ENCODE measurements around the gene RIT1. TPM values are rescaled to one million over a fixed set of nuclear protein-coding genes. Genes with fewer than 3 reads are reported as not detected.

The RIT1 gene
- total and polyA plus RNA-seq, 2 of the 13 experiments (the other 11 are each of a cell fraction or from before 2014, with no cell fraction given), result 12.2 to 32.2 TPM

GRCh38 chr1:155940482-155940992, 29.4 kb upstream of the RIT1 start (continued):
- TF ChIP-seq FOXK2 (IDR thresholded peaks at IDR 0.05) (no peak), SNAPC5 (CRISPR knock-in tag; IDR thresholded peaks at IDR 0.05; ENCODE audit: borderline replicate concordance) (no peak), E2F1 (CRISPR knock-in tag; IDR thresholded peaks at IDR 0.05) (no peak), ZNF564 (CRISPR knock-in tag; IDR thresholded peaks at IDR 0.05) (no peak), DNMT3B (CRISPR knock-in tag; conservative IDR thresholded peaks at IDR 0.05) (no peak; the same call in 1 of the 2 replicates), CHCHD3 (CRISPR knock-in tag; IDR thresholded peaks at IDR 0.05) (no peak), FOXO1 (CRISPR knock-in tag; IDR thresholded peaks at IDR 0.05) (peak; percentile 44; the same call in 1 of the 2 replicates), RAD51 (IDR thresholded peaks at IDR 0.05; ENCODE audit: borderline replicate concordance) (no peak), ZNF605 (CRISPR knock-in tag; IDR thresholded peaks at IDR 0.05) (no peak; the same call in none of the 2 replicates), NR2F6 (IDR thresholded peaks at IDR 0.05) (peak; percentile 34; the same call in 1 of the 2 replicates), NR2F6 (CRISPR knock-in tag; IDR thresholded peaks at IDR 0.05) (peak; percentile 41; the same call in 1 of the 2 replicates), E2F2 (CRISPR knock-in tag; IDR thresholded peaks at IDR 0.05; ENCODE audit: borderline replicate concordance) (no peak), HNF4A (CRISPR knock-in tag; IDR thresholded peaks at IDR 0.05) (peak; percentile 26), ARID2 (CRISPR knock-in tag; IDR thresholded peaks at IDR 0.05; ENCODE audit: borderline replicate concordance) (0 out of 2 replicates have a peak, but pooled peaks have one; percentile 10), ZNF3 (CRISPR knock-in tag; IDR thresholded peaks at IDR 0.05) (no peak), ZNF318 (CRISPR knock-in tag; IDR thresholded peaks at IDR 0.05) (no peak), CREB1 (IDR thresholded peaks at IDR 0.05) (no peak), CREB1 (CRISPR knock-in tag; IDR thresholded peaks at IDR 0.05) (peak; percentile 35; the same call in 1 of the 2 replicates), RBM39 (IDR thresholded peaks at IDR 0.05; ENCODE audit: low read depth, low read length, poor library complexity, severe bottlenecking) (no peak), ZNF296 (CRISPR knock-in tag; conservative IDR thresholded peaks at IDR 0.05) (no peak), KLF13 (CRISPR knock-in tag; IDR thresholded peaks at IDR 0.05) (no peak), ZC3H4 (CRISPR knock-in tag; IDR thresholded peaks at IDR 0.05; ENCODE audit: borderline replicate concordance) (peak; percentile 55; the same call in 1 of the 2 replicates)
